Stimulated activated CD4-positive, alpha-beta T cell treated with anti-CD3 and anti-CD28 coated beads, Interleukin-15, amount 100 ng/mL, for 1 hour (primary cell): ENCODE results near the gene POLR1D.
A peak's percentile ranks its signal among the peaks of the same experiment; 100 is the strongest.

Source experiments
- DNase-seq, 2 donors: peaks; one replicate each; pipeline ENCODE4 v3.0.0-alpha.2; 2020; ENCODE audit warnings: low read depth in 1 of 2, low spot score in 1 of 2

POLR1D gene

GRCh38 chr13:27621366-27622101 lies at the start of gene POLR1D:
POLR1D (plus strand) TSS chr13:27621892; CDS start chr13:27621984, 92 bp downstream.
- peak; percentile 70 to 72 for DNase-seq

GRCh38 chr13:27572234-27572901 lies 49.3 kb upstream of the POLR1D start:
- no peak for DNase-seq

- DNase-seq = no peak
These were observed 48.4 kb upstream of the POLR1D start for GRCh38 chr13:27573265-27573664.

- DNase-seq = no peak
These were observed 47.0 kb upstream of the POLR1D start for GRCh38 chr13:27574661-27575060.

- DNase-seq = no peak
These were observed 43.3 kb upstream of the POLR1D start for GRCh38 chr13:27578121-27579030.

- no peak for DNase-seq
These were observed 38.0 kb upstream of the POLR1D start for GRCh38 chr13:27583645-27584044.

- no peak for DNase-seq
These were observed 34.5 kb upstream of the POLR1D start for GRCh38 chr13:27587095-27587746.

- DNase-seq = no peak
These were observed 33.3 kb upstream of the POLR1D start for GRCh38 chr13:27588405-27588804.

- no peak for DNase-seq
These were observed 28.8 kb upstream of the POLR1D start for GRCh38 chr13:27592865-27593264.

GRCh38 chr13:27593267-27593666 lies 28.4 kb upstream of the POLR1D start:
- DNase-seq = no peak

- DNase-seq = no peak
These were observed 26.5 kb upstream of the POLR1D start for GRCh38 chr13:27595055-27595811.

GRCh38 chr13:27599096-27599495 lies 22.6 kb upstream of the POLR1D start:
- no peak for DNase-seq

GRCh38 chr13:27599845-27600553 lies 21.7 kb upstream of the POLR1D start:
- DNase-seq = no peak

GRCh38 chr13:27600711-27601110 lies 21.0 kb upstream of the POLR1D start:
- no peak for DNase-seq

- no peak for DNase-seq
These were observed 20.5 kb upstream of the POLR1D start for GRCh38 chr13:27601208-27601607.

GRCh38 chr13:27601803-27602202 lies 19.9 kb upstream of the POLR1D start:
- no peak for DNase-seq

GRCh38 chr13:27605099-27605498 lies 16.6 kb upstream of the POLR1D start:
- DNase-seq = no peak

- DNase-seq = no peak
These were observed 16.0 kb upstream of the POLR1D start for GRCh38 chr13:27605610-27606200.

- no peak for DNase-seq
These were observed 14.6 kb upstream of the POLR1D start for GRCh38 chr13:27607125-27607524.
